ENCODE data around the gene C19orf25. TPM values are rescaled to one million over a fixed set of nuclear protein-coding genes. Genes with fewer than 3 reads are reported as not detected.

Gene C19orf25
- total and polyA plus RNA-seq, 10 of the 15 experiments (the other 5 are each of a cell fraction or from before 2014, with no cell fraction given), result 1.2 to 67.0 (median 25.6) TPM

GRCh38 chr19:1488282-1488601 is 9.2 kb upstream of the C19orf25 start (continued):
- TF ChIP-seq ZBTB40 (IDR thresholded peaks at IDR 0.05; ENCODE audit: borderline replicate concordance) (no peak), IKZF1 (conservative IDR thresholded peaks at IDR 0.05) (no peak), YY1 (IDR thresholded peaks at IDR 0.05; ENCODE audit: low read depth, low read length) (no peak), RELA (IDR thresholded peaks at IDR 0.05; ENCODE audit: borderline replicate concordance, partially characterized antibody) (no peak), SREBF1 (IDR thresholded peaks at IDR 0.05; ENCODE audit: low read length) (no peak), BCLAF1 (IDR thresholded peaks at IDR 0.05) (no peak), NFIC (IDR thresholded peaks at IDR 0.05; ENCODE audit: low read depth, low read length) (no peak)

Measured in GM12878 (cell line).